Measurements from ENCODE around the gene KCNE4.

KCNE4 gene

GRCh38 chr2:223051693-223052289 is at the start of gene KCNE4:
TSS of gene KCNE4 (plus strand) at chr2:223052190. CDS start at chr2:223052831, 641 bp downstream.
- DNase-seq: no peak
- no peak for TF ChIP-seq GATA1 (IDR thresholded peaks at IDR 0.05; ENCODE audit: low read depth, low read length)
- no peak for TF ChIP-seq POLR2A (IDR thresholded peaks at IDR 0.05; ENCODE audit: low read length)

- DNase-seq: no peak
- no peak for TF ChIP-seq POLR2A (IDR thresholded peaks at IDR 0.05; ENCODE audit: low read length)
- TF ChIP-seq GATA1 (IDR thresholded peaks at IDR 0.05; ENCODE audit: low read depth, low read length): no peak
Measured at GRCh38 chr2:223003191-223003590, 48.8 kb upstream of the KCNE4 start.

GRCh38 chr2:223005496-223005895 is 46.5 kb upstream of the KCNE4 start:
- TF ChIP-seq GATA1 (IDR thresholded peaks at IDR 0.05; ENCODE audit: low read depth, low read length) (no peak), POLR2A (IDR thresholded peaks at IDR 0.05; ENCODE audit: low read length) (no peak)
- no peak for DNase-seq

- TF ChIP-seq POLR2A (IDR thresholded peaks at IDR 0.05; ENCODE audit: low read length) (no peak), GATA1 (IDR thresholded peaks at IDR 0.05; ENCODE audit: low read depth, low read length) (no peak)
- no peak for DNase-seq
Measured at GRCh38 chr2:223007531-223007930, 44.5 kb upstream of the KCNE4 start.

GRCh38 chr2:223008162-223008561 is 43.8 kb upstream of the KCNE4 start:
- TF ChIP-seq POLR2A (IDR thresholded peaks at IDR 0.05; ENCODE audit: low read length) (no peak), GATA1 (IDR thresholded peaks at IDR 0.05; ENCODE audit: low read depth, low read length) (no peak)
- DNase-seq: no peak

- no peak for DNase-seq
- TF ChIP-seq POLR2A (IDR thresholded peaks at IDR 0.05; ENCODE audit: low read length): no peak
- TF ChIP-seq GATA1 (IDR thresholded peaks at IDR 0.05; ENCODE audit: low read depth, low read length): no peak
Measured at GRCh38 chr2:223008956-223009355, 43.0 kb upstream of the KCNE4 start.

- DNase-seq: no peak
- no peak for TF ChIP-seq GATA1 (IDR thresholded peaks at IDR 0.05; ENCODE audit: low read depth, low read length)
- no peak for TF ChIP-seq POLR2A (IDR thresholded peaks at IDR 0.05; ENCODE audit: low read length)
Measured at GRCh38 chr2:223010641-223011040, 41.3 kb upstream of the KCNE4 start.

GRCh38 chr2:223012291-223012690 is 39.7 kb upstream of the KCNE4 start:
- no peak for TF ChIP-seq GATA1 (IDR thresholded peaks at IDR 0.05; ENCODE audit: low read depth, low read length)
- no peak for TF ChIP-seq POLR2A (IDR thresholded peaks at IDR 0.05; ENCODE audit: low read length)
- DNase-seq: no peak

GRCh38 chr2:223019390-223019930 is 32.5 kb upstream of the KCNE4 start:
- DNase-seq: no peak
- TF ChIP-seq POLR2A (IDR thresholded peaks at IDR 0.05; ENCODE audit: low read length): no peak
- no peak for TF ChIP-seq GATA1 (IDR thresholded peaks at IDR 0.05; ENCODE audit: low read depth, low read length)

- TF ChIP-seq POLR2A (IDR thresholded peaks at IDR 0.05; ENCODE audit: low read length) (no peak), GATA1 (IDR thresholded peaks at IDR 0.05; ENCODE audit: low read depth, low read length) (no peak)
- no peak for DNase-seq
Measured at GRCh38 chr2:223019987-223020717, 31.8 kb upstream of the KCNE4 start.

- TF ChIP-seq POLR2A (IDR thresholded peaks at IDR 0.05; ENCODE audit: low read length): no peak
- TF ChIP-seq GATA1 (IDR thresholded peaks at IDR 0.05; ENCODE audit: low read depth, low read length): no peak
- no peak for DNase-seq
Measured at GRCh38 chr2:223020971-223021675, 30.9 kb upstream of the KCNE4 start.

- TF ChIP-seq GATA1 (IDR thresholded peaks at IDR 0.05; ENCODE audit: low read depth, low read length) (no peak), POLR2A (IDR thresholded peaks at IDR 0.05; ENCODE audit: low read length) (no peak)
- no peak for DNase-seq
Measured at GRCh38 chr2:223026357-223027110, 25.5 kb upstream of the KCNE4 start.

- TF ChIP-seq GATA1 (IDR thresholded peaks at IDR 0.05; ENCODE audit: low read depth, low read length) (no peak), POLR2A (IDR thresholded peaks at IDR 0.05; ENCODE audit: low read length) (no peak)
- no peak for DNase-seq
Measured at GRCh38 chr2:223027442-223027841, 24.5 kb upstream of the KCNE4 start.
